A549 (cell line): ENCODE results near the gene PRPS1. TPM values are rescaled to one million over a fixed set of nuclear protein-coding genes. Genes with fewer than 3 reads are reported as not detected.

ENCODE experiments used
- polyA plus RNA-seq, 4 experiments: library from polyadenylated mRNA; depleted of rRNA in 3 of 4; stranded (reverse); fragments of >200 nt; fragmentation: RNase III in 1 of 4; extraction: RNeasy Plus Mini Kit Qiagen cat#74134 plus additional on column Dnase treatment in 1 of 4; gene quantifications; 2 replicates in 3 of 4; 3 replicates in 1 of 4; pipeline ENCODE4 v1.2.3, GENCODE V29; 2011 to 2017

Gene PRPS1
- polyA plus RNA-seq, 2 of the 4 experiments (the other 2 are of a cell fraction), result 121 to 140 TPM

Other genes with a start within 250 kb of the PRPS1 start
- gene FRMPD3, start 178.9 kb upstream of the PRPS1 start, polyA plus RNA-seq (2011; rRNA removed), result 0.01 and 0.03 TPM in 2 replicates
- 0.05 TPM in 3 replicates for gene FRMPD3, start 178.9 kb upstream of the PRPS1 start, polyA plus RNA-seq (2017; fragmentation: RNase III; extraction: RNeasy Plus Mini Kit Qiagen cat#74134 plus additional on column Dnase treatment)
- 51.8 and 65.4 TPM in 2 replicates for gene TSC22D3, start 147.3 kb downstream of the PRPS1 start, polyA plus RNA-seq (2011; rRNA removed)
- 10.8 to 13.3 TPM (median 12.2 TPM) in 3 replicates for gene TSC22D3, start 147.3 kb downstream of the PRPS1 start, polyA plus RNA-seq (2017; fragmentation: RNase III; extraction: RNeasy Plus Mini Kit Qiagen cat#74134 plus additional on column Dnase treatment)
- not detected in 2 replicates for gene NCBP2L, start 149.2 kb downstream of the PRPS1 start, polyA plus RNA-seq (2011; rRNA removed)
- gene NCBP2L, start 149.2 kb downstream of the PRPS1 start, polyA plus RNA-seq (2017; fragmentation: RNase III; extraction: RNeasy Plus Mini Kit Qiagen cat#74134 plus additional on column Dnase treatment), result not detected in 3 replicates
- gene MID2, start 197.4 kb downstream of the PRPS1 start, polyA plus RNA-seq (2011; rRNA removed), result 10.6 and 13.5 TPM in 2 replicates
- gene MID2, start 197.4 kb downstream of the PRPS1 start, polyA plus RNA-seq (2017; fragmentation: RNase III; extraction: RNeasy Plus Mini Kit Qiagen cat#74134 plus additional on column Dnase treatment), result 4.3 to 5.1 TPM (median 4.6 TPM) in 3 replicates